Measurements from ENCODE around the gene PDK3.

The PDK3 gene

GRCh38 chrX:24563291-24564010 is 98.4 kb downstream of the PDK3 start:
- no peak for DNase-seq

GRCh38 chrX:24566240-24566639 is 101.2 kb downstream of the PDK3 start:
- no peak for DNase-seq

- no peak for DNase-seq
Observed at GRCh38 chrX:24567169-24567568, 102.1 kb downstream of the PDK3 start.

- DNase-seq, result no peak
Observed at GRCh38 chrX:24574743-24575142, 109.7 kb downstream of the PDK3 start.

- DNase-seq, result no peak
Observed at GRCh38 chrX:24575496-24575895, 110.4 kb downstream of the PDK3 start.

- DNase-seq, result no peak
Observed at GRCh38 chrX:24577091-24577490, 112.0 kb downstream of the PDK3 start.

Data from GOT3 (cell line).